Adipocyte (in vitro differentiated cells): ENCODE results near the gene CBARP.
A peak's percentile ranks its signal among the peaks of the same experiment; 100 is the strongest.
"Not testable (repeated sequence)": the region's sequence is repeated elsewhere in the genome, so short reads cannot be mapped to it uniquely, and the experiment has no call there.

Experiments used
- DNase-seq: peaks from one replicate; pipeline ENCODE4 v3.0.0-alpha.2; 2015; ENCODE audit warnings: low read depth
- H3K27me3 ChIP-seq: replicated peaks from 2 replicates; pipeline ENCODE4 v1.7.0; 2013; ENCODE audit warnings: mild to moderate bottlenecking, low read length, moderate library complexity; ENCODE audit not compliant: control insufficient read depth, insufficient read depth
- H3K36me3 ChIP-seq: 2 replicates; pipeline ENCODE4 v1.7.0; 2013; ENCODE audit warnings: low read length, mild to moderate bottlenecking, moderate library complexity; ENCODE audit not compliant: control insufficient read depth, insufficient read depth, severe bottlenecking
- H3K4me1 ChIP-seq: 2 replicates; pipeline ENCODE4 v1.7.0; 2013; ENCODE audit warnings: mild to moderate bottlenecking, low read length, moderate library complexity; ENCODE audit not compliant: control insufficient read depth, insufficient read depth
- H3K4me3 ChIP-seq: 2 replicates; pipeline ENCODE4 v1.7.0; 2013; ENCODE audit warnings: mild to moderate bottlenecking, low read length, moderate library complexity
- H3K9ac ChIP-seq: 2 replicates; pipeline ENCODE4 v1.7.0; 2013; ENCODE audit warnings: mild to moderate bottlenecking, low read length, moderate library complexity
- H3K9me3 ChIP-seq: 2 replicates; pipeline ENCODE4 v1.7.0; 2013; ENCODE audit warnings: mild to moderate bottlenecking, low read length, moderate library complexity; ENCODE audit not compliant: control insufficient read depth

CBARP gene

GRCh38 chr19:1218751-1219567, 18.8 kb downstream of the CBARP start:
- H3K36me3 ChIP-seq = peaks cover 31% of the 10 kb centered on the region
- no peaks in the 10 kb centered on the region for H3K27me3 ChIP-seq
- H3K4me3 ChIP-seq = no peak overlapping the region
- H3K9ac ChIP-seq = no peak overlapping the region
- no peaks in the 10 kb centered on the region for H3K9me3 ChIP-seq
- no peak for DNase-seq
- H3K4me1 ChIP-seq = peaks cover 19% of the 10 kb centered on the region

GRCh38 chr19:1217366-1217765, 20.4 kb downstream of the CBARP start:
- Histone ChIP-seq H3K4me1 (peaks cover 26% of the 10 kb centered on the region), H3K9me3 (no peaks in the 10 kb centered on the region), H3K27me3 (no peaks in the 10 kb centered on the region), H3K4me3 (no peak overlapping the region), H3K9ac (no peak overlapping the region), H3K36me3 (peaks cover 32% of the 10 kb centered on the region)
- no peak for DNase-seq

- Histone ChIP-seq H3K36me3 (peaks cover 26% of the 10 kb centered on the region), H3K4me3 (no peak overlapping the region), H3K4me1 (peaks cover 28% of the 10 kb centered on the region), H3K9me3 (no peaks in the 10 kb centered on the region), H3K9ac (no peak overlapping the region), H3K27me3 (no peaks in the 10 kb centered on the region)
- DNase-seq = no peak
These were observed 21.0 kb downstream of the CBARP start for GRCh38 chr19:1216756-1217155.

- H3K9ac ChIP-seq = peak overlapping the region; percentile 36
- H3K9me3 ChIP-seq = no peaks in the 10 kb centered on the region
- DNase-seq = no peak
- H3K4me3 ChIP-seq = no peak overlapping the region
- H3K27me3 ChIP-seq = no peaks in the 10 kb centered on the region
- H3K4me1 ChIP-seq = peaks cover 35% of the 10 kb centered on the region
- H3K36me3 ChIP-seq = peaks cover 14% of the 10 kb centered on the region
These were observed 22.7 kb downstream of the CBARP start for GRCh38 chr19:1214862-1215731.

- Histone ChIP-seq H3K9me3 (no peaks in the 10 kb centered on the region), H3K4me1 (peaks cover 41% of the 10 kb centered on the region), H3K36me3 (peaks cover 12% of the 10 kb centered on the region), H3K4me3 (no peak overlapping the region), H3K9ac (peak overlapping the region; percentile 36), H3K27me3 (no peaks in the 10 kb centered on the region)
- no peak for DNase-seq
These were observed 23.4 kb downstream of the CBARP start for GRCh38 chr19:1214299-1214861.

- peaks cover 12% of the 10 kb centered on the region for H3K36me3 ChIP-seq
These were observed 24.2 kb downstream of the CBARP start for GRCh38 chr19:1213391-1214286.

GRCh38 chr19:1211494-1212234, 26.1 kb downstream of the CBARP start:
- Histone ChIP-seq H3K9me3 (no peaks in the 10 kb centered on the region), H3K9ac (no peak overlapping the region), H3K27me3 (no peaks in the 10 kb centered on the region), H3K4me1 (peaks cover 51% of the 10 kb centered on the region), H3K4me3 (no peak overlapping the region), H3K36me3 (peaks cover 9% of the 10 kb centered on the region)
- no peak for DNase-seq

More at GRCh38 chr19:1213391-1214286, 24.2 kb downstream of the CBARP start:
- no peaks in the 10 kb centered on the region for H3K27me3 ChIP-seq
- peaks cover 47% of the 10 kb centered on the region for H3K4me1 ChIP-seq
- DNase-seq = no peak
- H3K9me3 ChIP-seq = no peaks in the 10 kb centered on the region
- no peak overlapping the region for H3K4me3 ChIP-seq
- H3K9ac ChIP-seq = no peak overlapping the region

- no peaks in the 10 kb centered on the region for H3K9me3 ChIP-seq
- DNase-seq = no peak
- peaks cover 7% of the 10 kb centered on the region for H3K36me3 ChIP-seq
- no peaks in the 10 kb centered on the region for H3K27me3 ChIP-seq
- no peak overlapping the region for H3K4me3 ChIP-seq
- H3K4me1 ChIP-seq = peaks cover 44% of the 10 kb centered on the region
- peak overlapping the region; percentile 33 for H3K9ac ChIP-seq
These were observed 27.6 kb downstream of the CBARP start for GRCh38 chr19:1210227-1210538.

GRCh38 chr19:1208830-1209229, 29.0 kb downstream of the CBARP start:
- H3K9me3 ChIP-seq, H3K36me3 ChIP-seq, H3K27me3 ChIP-seq: not testable (repeated sequence)
- Histone ChIP-seq H3K4me3 (peak overlapping the region; percentile 32), H3K4me1 (peaks cover 43% of the 10 kb centered on the region), H3K9ac (peak overlapping the region; percentile 62)
- peak; percentile 49 for DNase-seq

GRCh38 chr19:1206864-1207450, 30.8 kb downstream of the CBARP start:
- H3K4me3 ChIP-seq = peak overlapping the region; percentile 95
- peak overlapping the region; percentile 95 for H3K9ac ChIP-seq
- no peak for DNase-seq
- H3K27me3 ChIP-seq = no peaks in the 10 kb centered on the region
- H3K4me1 ChIP-seq = peaks cover 46% of the 10 kb centered on the region
- no peaks in the 10 kb centered on the region for H3K36me3 ChIP-seq
- no peaks in the 10 kb centered on the region for H3K9me3 ChIP-seq
